H1 (cell line): ENCODE results near the gene WNT8B. TPM values are rescaled to one million over a fixed set of nuclear protein-coding genes. Genes with fewer than 3 reads are reported as not detected.
A peak's percentile ranks its signal among the peaks of the same experiment; 100 is the strongest.

Source experiments
- CTCF ChIA-PET: fragments of 300-600 bp; sonication (Branson Sonifier 250); formaldehyde crosslinking; loops from one replicate; lab custom pipeline; 2021; ENCODE audit not compliant: partially characterized antibody; lab: Charles Lee
- POLR2A ChIA-PET: fragments of 300-600 bp; sonication (Branson Sonifier 250); formaldehyde crosslinking; loops from one replicate; lab custom pipeline; 2021; ENCODE audit warnings: inconsistent platforms; ENCODE audit not compliant: partially characterized antibody; lab: Charles Lee
- DNase-seq, 2 experiments: peaks; one replicate each; pipeline versions ENCODE4 v3.0.0 to v3.0.0-alpha.2; 2010 to 2022; ENCODE audit warnings: low spot score in 2 of 2, low read depth in 1 of 2, mixed read lengths in 1 of 2
- FAIRE-seq: peaks from 2 replicates; lab custom pipeline; 2011; peaks lifted over from hg19 to GRCh38; lab: Jason Lieb, UNC
- H2AFZ ChIP-seq: 2 replicates; pipeline ENCODE4 v1.8.1; 2012; ENCODE audit warnings: low read length, inconsistent platforms
- H2AK5ac ChIP-seq: 2 replicates; pipeline ENCODE4 v1.6.1; 2013; ENCODE audit warnings: low read depth, low read length
- H2BK120ac ChIP-seq: replicated peaks from 2 replicates; pipeline ENCODE3; 2013; ENCODE audit warnings: low read depth, low read length, inconsistent platforms
- H2BK12ac ChIP-seq: 2 replicates; pipeline ENCODE4 v1.6.1; 2013; ENCODE audit warnings: low read depth, low read length
- H2BK15ac ChIP-seq: 2 replicates; pipeline ENCODE4 v1.6.1; 2013; ENCODE audit warnings: low read length
- H2BK20ac ChIP-seq: 2 replicates; pipeline ENCODE4 v1.6.1; 2013; ENCODE audit warnings: low read length
- H2BK5ac ChIP-seq: 2 replicates; pipeline ENCODE4 v1.6.1; 2013; ENCODE audit warnings: low read depth, low read length
- H3K14ac ChIP-seq: 2 replicates; pipeline ENCODE4 v1.6.1; 2013; ENCODE audit warnings: inconsistent platforms; ENCODE audit not compliant: insufficient read length
- H3K18ac ChIP-seq: 2 replicates; pipeline ENCODE4 v1.6.1; 2013; ENCODE audit warnings: low read length; ENCODE audit errors: extremely low read depth
- H3K23ac ChIP-seq: 2 replicates; pipeline ENCODE4 v1.6.1; 2013; ENCODE audit warnings: inconsistent platforms; ENCODE audit not compliant: insufficient read length
- H3K23me2 ChIP-seq: 2 replicates; pipeline ENCODE4 v1.6.1; 2013; ENCODE audit warnings: low read depth, low read length
- H3K27ac ChIP-seq: 2 replicates; pipeline ENCODE4 v1.6.1; 2011; ENCODE audit warnings: low read depth, low read length, inconsistent platforms
- H3K27me3 ChIP-seq, 4 experiments: replicated peaks in 1 of 4; 1 replicate in 1 of 4; 2 replicates in 3 of 4; pipeline versions ENCODE4 v1.6.1 to v1.8.1; 2011 to 2013; ENCODE audit warnings: low read length in 3 of 4, mild to moderate bottlenecking in 3 of 4, inconsistent platforms in 2 of 4, mixed read lengths in 2 of 4, moderate library complexity in 1 of 4; ENCODE audit not compliant: control insufficient read depth in 3 of 4, insufficient read depth in 3 of 4; ENCODE audit errors: extremely low read depth in 1 of 4
- H3K36me3 ChIP-seq, 4 experiments: 2 replicates each; pipeline versions ENCODE4 v1.6.1 to v1.8.1; 2011 to 2013; ENCODE audit warnings: mild to moderate bottlenecking in 4 of 4, low read length in 3 of 4, moderate library complexity in 2 of 4, control low read depth in 1 of 4, inconsistent platforms in 1 of 4; ENCODE audit not compliant: insufficient read depth in 4 of 4, control insufficient read depth in 2 of 4
- H3K4ac ChIP-seq: replicated peaks from 2 replicates; pipeline ENCODE3; 2013; ENCODE audit warnings: low read length, low read depth, mixed read lengths, inconsistent platforms; ENCODE audit not compliant: insufficient read length
- H3K4me1 ChIP-seq, 4 experiments: replicated peaks in 1 of 4; 1 replicate in 1 of 4; 2 replicates in 3 of 4; pipeline versions ENCODE4 v1.6.1 to v1.8.1; 2011 to 2013; ENCODE audit warnings: low read length in 3 of 4, inconsistent platforms in 2 of 4, mixed read lengths in 1 of 4; ENCODE audit not compliant: insufficient read depth in 4 of 4, control insufficient read depth in 3 of 4
- H3K4me2 ChIP-seq, 2 experiments: 2 replicates each; pipeline versions ENCODE4 v1.6.1 to v1.8.1; 2011 to 2013; ENCODE audit warnings: low read depth in 2 of 2, low read length in 2 of 2, control low read depth in 1 of 2, inconsistent platforms in 1 of 2, mild to moderate bottlenecking in 1 of 2; ENCODE audit not compliant: insufficient read depth in 1 of 2
- H3K4me3 ChIP-seq, 4 experiments: fragments of 200-600, 300-600 bp in 1 of 4; sonication (generic), shearing (Covaris generic), sonication (Bioruptor Twin) in 1 of 4; 2 replicates each; pipeline versions ENCODE4 v1.5.1 to v1.8.1; 2011 to 2016; ENCODE audit warnings: low read length in 4 of 4, low read depth in 3 of 4, control low read depth in 2 of 4, inconsistent platforms in 2 of 4, mild to moderate bottlenecking in 2 of 4, mixed read lengths in 1 of 4, moderate library complexity in 1 of 4; ENCODE audit not compliant: insufficient read depth in 2 of 4; ENCODE audit errors: extremely low read depth in 1 of 4
- H3K56ac ChIP-seq: replicated peaks from 2 replicates; pipeline ENCODE3; 2013; ENCODE audit warnings: low read depth, mild to moderate bottlenecking, mixed read lengths, low read length, inconsistent platforms; ENCODE audit not compliant: insufficient read length
- H3K79me1 ChIP-seq: 2 replicates; pipeline ENCODE4 v1.6.1; 2013; ENCODE audit warnings: low read depth, low read length, control low read depth
- H3K79me2 ChIP-seq, 2 experiments: 2 replicates each; pipeline versions ENCODE4 v1.6.1 to v1.8.1; 2012 to 2013; ENCODE audit warnings: low read length in 2 of 2, mild to moderate bottlenecking in 2 of 2, inconsistent platforms in 1 of 2; ENCODE audit not compliant: insufficient read depth in 2 of 2, control insufficient read depth in 1 of 2
- H3K9ac ChIP-seq, 4 experiments: replicated peaks in 1 of 4; 1 replicate in 1 of 4; 2 replicates in 3 of 4; pipeline versions ENCODE4 v1.6.1 to v1.8.1; 2011 to 2013; ENCODE audit warnings: low read depth in 3 of 4, low read length in 3 of 4, control low read depth in 2 of 4, mild to moderate bottlenecking in 2 of 4, moderate library complexity in 2 of 4, inconsistent platforms in 1 of 4; ENCODE audit errors: extremely low read depth in 1 of 4
- H3K9me3 ChIP-seq, 2 experiments: 2 replicates each; pipeline versions ENCODE4 v1.6.1 to v1.8.1; 2012 to 2013; ENCODE audit warnings: mild to moderate bottlenecking in 2 of 2, moderate library complexity in 2 of 2, control low read depth in 1 of 2, inconsistent platforms in 1 of 2, low read depth in 1 of 2, low read length in 1 of 2, mixed read lengths in 1 of 2; ENCODE audit not compliant: insufficient read depth in 2 of 2
- H4K20me1 ChIP-seq, 2 experiments: replicated peaks in 1 of 2; 2 replicates each; pipeline versions ENCODE3 to v1.8.1; 2011 to 2013; ENCODE audit warnings: inconsistent platforms in 2 of 2, low read length in 2 of 2, mild to moderate bottlenecking in 1 of 2; ENCODE audit not compliant: insufficient read depth in 2 of 2, control insufficient read depth in 1 of 2
- H4K5ac ChIP-seq: 2 replicates; pipeline ENCODE4 v1.6.1; 2013; ENCODE audit warnings: low read length, low read depth, mixed read lengths, inconsistent platforms; ENCODE audit not compliant: insufficient read length
- H4K8ac ChIP-seq: 2 replicates; pipeline ENCODE4 v1.8.0; 2013; ENCODE audit warnings: mild to moderate bottlenecking, moderate library complexity, low read length, inconsistent platforms; ENCODE audit not compliant: insufficient read depth; ENCODE audit errors: extremely low read depth
- H4K91ac ChIP-seq: replicated peaks from 2 replicates; pipeline ENCODE3; 2013; ENCODE audit warnings: low read length, mixed read lengths, inconsistent platforms; ENCODE audit not compliant: insufficient read length
- CBX5 ChIP-seq: fragments of 300-800, 300-1000 bp; sonication (generic); IDR thresholded peaks from 2 replicates; pipeline ENCODE4 v1.7.1; 2016; ENCODE audit warnings: antibody characterized with exemption, low read length, low read depth
- CTCF ChIP-seq, 3 experiments: IDR thresholded peaks; 1 replicate in 2 of 3; 2 replicates in 1 of 3; pipeline versions ENCODE4 v1.5.1 to v1.6.1; 2011; ENCODE audit warnings: low read length in 3 of 3, mild to moderate bottlenecking in 3 of 3, inconsistent platforms in 2 of 3, low read depth in 1 of 3, moderate library complexity in 1 of 3; ENCODE audit not compliant: insufficient read depth in 1 of 3; ENCODE audit errors: control extremely low read depth in 1 of 3
- EZH2 ChIP-seq: fragments of 200-600 bp; sonication (generic); IDR thresholded peaks from 2 replicates; pipeline ENCODE4 v1.7.1; 2012; ENCODE audit warnings: low read depth, mild to moderate bottlenecking, moderate library complexity, low read length, inconsistent platforms; ENCODE audit not compliant: severe bottlenecking
- GTF2F1 ChIP-seq: IDR thresholded peaks from 2 replicates; pipeline ENCODE4 v1.6.1; 2012; ENCODE audit warnings: low read depth, low read length, improper control_type of control experiment, borderline replicate concordance
- POLR2A ChIP-seq, 2 experiments: IDR thresholded peaks; 1 replicate in 1 of 2; 2 replicates in 1 of 2; pipeline ENCODE4 v1.6.1; 2011; ENCODE audit warnings: low read depth in 2 of 2, low read length in 2 of 2, mild to moderate bottlenecking in 2 of 2; ENCODE audit errors: control extremely low read depth in 1 of 2
- POLR2AphosphoS5 ChIP-seq: IDR thresholded peaks from 2 replicates; pipeline ENCODE4 v1.6.1; 2011; ENCODE audit warnings: low read depth, low read length
- SIRT6 ChIP-seq: IDR thresholded peaks from one replicate; pipeline ENCODE4 v1.7.1; 2012; ENCODE audit warnings: low read length, inconsistent platforms
- YY1 ChIP-seq: IDR thresholded peaks from 2 replicates; pipeline ENCODE4 v1.6.1; 2011; ENCODE audit warnings: low read depth, mild to moderate bottlenecking, low read length
- WGBS, 2 experiments: shearing (Covaris generic) in 1 of 2; methylation state at CpG; one replicate each; pipeline versions ENCODE4 v1.1.6 to v1.1.7; 2013 to 2015; ENCODE audit warnings: low lambda C conversion rate in 2 of 2, mixed read lengths in 2 of 2, inconsistent platforms in 1 of 2, low coverage in 1 of 2, missing lambda C conversion rate in 1 of 2; ENCODE audit not compliant: insufficient replicate concordance in 2 of 2, insufficient coverage in 1 of 2, insufficient read length in 1 of 2; ENCODE audit errors: extremely low coverage in 1 of 2, missing lambda C conversion rate in 1 of 2; 5-methylcytosine and 5-hydroxymethylcytosine counted together
- polyA plus RNA-seq, 7 experiments: library from polyadenylated mRNA; depleted of rRNA in 3 of 7; stranded (reverse) in 5 of 7; unstranded in 2 of 7; fragments of >200 nt in 5 of 7; fragments of 200-250 nt in 2 of 7; gene quantifications; 1 replicate in 5 of 7; 2 replicates in 1 of 7; 4 replicates in 1 of 7; pipeline versions ENCODE4 v1.2.1 to v1.2.3, GENCODE V29; 2011 to 2013; ENCODE audit warnings: missing spikeins in 2 of 7, mixed read lengths in 2 of 7
- total RNA-seq: library from RNA; stranded (reverse); fragmentation: NEBNext Ultra II Directional; extraction: Animal tissue kit (Norgen Biotek cat#: 25700); gene quantifications from 2 replicates; pipeline ENCODE4 v1.2.1, GENCODE V29; 2021

WNT8B gene
- total and polyA plus RNA-seq, 2 of the 8 experiments (the other 6 are each of a cell fraction or from before 2014, with no cell fraction given) = 0.20 to 0.67 TPM

- Histone ChIP-seq H3K18ac (peak within 1 kb of the TSS; percentile 97), H2BK15ac (0 out of 2 replicates have a peak within 1 kb of the TSS, but pooled peaks have one; percentile 95), H2BK120ac (no peak within 1 kb of the TSS), H3K4ac (peak within 1 kb of the TSS; percentile 1), H3K14ac (no peak within 1 kb of the TSS), H3K4me1 (peaks cover 0 to 5% (median 4%) of the 10 kb centered on the region in 4 experiments; a peak in 3 of 7 replicates), H3K9me3 (no peaks in the 10 kb centered on the region), H4K91ac (peak within 1 kb of the TSS; percentile 94), H3K56ac (peak within 1 kb of the TSS; percentile 74), H3K23ac (no peak within 1 kb of the TSS), H2BK5ac (peak within 1 kb of the TSS; percentile 83; the same call in 1 of the 2 replicates), H3K36me3 (peaks cover 7 to 22% (median 12%) of the 10 kb centered on the region in 4 experiments), H2AFZ (peak within 1 kb of the TSS; percentile 99), H3K23me2 (peaks cover 12% of the 10 kb centered on the region), H3K79me1 (peaks cover 2% of the 10 kb centered on the region; the same call in 1 of the 2 replicates), H3K79me2 (peaks cover 0 to 14% of the 10 kb centered on the region in 2 experiments; a peak in 3 of 4 replicates), H3K27ac (peak within 1 kb of the TSS; percentile 24; the same call in 1 of the 2 replicates), H3K4me2 (peak within 1 kb of the TSS; percentile 80 to 85), H4K5ac (peak within 1 kb of the TSS; percentile 89), H2BK20ac (no peak within 1 kb of the TSS; the same call in 1 of the 2 replicates), H3K9ac (peak within 1 kb of the TSS; percentile 72 to 91 (median 76)), H2AK5ac (no peak within 1 kb of the TSS), H4K20me1 (peaks cover 0 to under 1% of the 10 kb centered on the region in 2 experiments), H4K8ac (peak within 1 kb of the TSS; percentile 90), H3K4me3 (peak within 1 kb of the TSS; percentile 81 to 95 (median 90)), H2BK12ac (no peak within 1 kb of the TSS; the same call in 1 of the 2 replicates), H3K27me3 (no peaks in the 10 kb centered on the region)
- CTCF ChIA-PET = interaction anchor here (1.0 to 3.8 kb wide), 4 partner anchors 12 to 96 kb away, joined by 3 to 27 read pairs (median 6); no protein-coding TSS in a partner anchor
- DNase-seq (peak; percentile 49 to 95), FAIRE-seq (no peak)
- WGBS, 2 experiments = 2% methylated on average over 39 of the region's 43 CpGs; no CpG with 5 or more reads in 1 of the 2 experiments
- POLR2A ChIA-PET = interaction anchor here (0.8 to 1.1 kb wide), 2 partner anchors 47 to 156 kb away, joined by 3 read pairs; no protein-coding TSS in a partner anchor
- TF ChIP-seq EZH2 = no peak
- peak; percentile 79 for TF ChIP-seq POLR2AphosphoS5
- no peak for TF ChIP-seq GTF2F1
- TF ChIP-seq CTCF (IDR thresholded peaks at IDR 0.05; ENCODE audit: control extremely low read depth in 1 of 3, insufficient read depth in 1 of 3, low read depth in 1 of 3, low read length in 3 of 3) = no peak
- TF ChIP-seq POLR2A (IDR thresholded peaks at IDR 0.05; ENCODE audit: control extremely low read depth in 1 of 2, low read depth in 2 of 2, low read length in 2 of 2) = peak; percentile 81 to 82
- peak; percentile 91 for TF ChIP-seq YY1
- no peak for TF ChIP-seq CBX5
- TF ChIP-seq SIRT6 = no peak
These were observed 66.9 kb downstream of the WNT8B start, which contains the start of gene NDUFB8 for GRCh38 chr10:100529475-100530298. NDUFB8 (minus strand) TSS chr10:100529871; CDS start chr10:100529851, 20 bp downstream.
